Measurements from ENCODE around the gene KCNJ12.

The KCNJ12 gene

GRCh38 chr17:21365016-21365415, 11.1 kb upstream of the KCNJ12 start:
- DNase-seq, result no peak

- DNase-seq, result no peak
Observed at GRCh38 chr17:21368545-21369246, 7.5 kb upstream of the KCNJ12 start.

GRCh38 chr17:21369395-21369794, 6.8 kb upstream of the KCNJ12 start:
- no peak for DNase-seq

GRCh38 chr17:21370430-21370829, 5.7 kb upstream of the KCNJ12 start:
- no peak for DNase-seq

GRCh38 chr17:21371511-21372081, 4.6 kb upstream of the KCNJ12 start:
- DNase-seq, result no peak

- DNase-seq, result no peak
Observed at GRCh38 chr17:21372256-21372954, 3.8 kb upstream of the KCNJ12 start.

- no peak for DNase-seq
Observed at GRCh38 chr17:21373036-21373435, 3.1 kb upstream of the KCNJ12 start.

- no peak for DNase-seq
Observed at GRCh38 chr17:21373696-21374440, 2.3 kb upstream of the KCNJ12 start.

GRCh38 chr17:21374441-21375161, 1.6 kb upstream of the KCNJ12 start:
- DNase-seq, result no peak

GRCh38 chr17:21375162-21375560, 996 bp upstream of the KCNJ12 start:
- no peak for DNase-seq

GRCh38 chr17:21375757-21376080, 438 bp upstream of the KCNJ12 start:
- no peak for DNase-seq

- DNase-seq, result no peak
Observed at GRCh38 chr17:21376759-21377690, 868 bp downstream of the KCNJ12 start.

- no peak for DNase-seq
Observed at GRCh38 chr17:21377705-21378396, 1.7 kb downstream of the KCNJ12 start.

GRCh38 chr17:21378553-21378952, 2.4 kb downstream of the KCNJ12 start:
- DNase-seq, result no peak

- DNase-seq, result no peak
Observed at GRCh38 chr17:21379080-21379711, 3.0 kb downstream of the KCNJ12 start.

- no peak for DNase-seq
Observed at GRCh38 chr17:21380659-21381058, 4.5 kb downstream of the KCNJ12 start.

- DNase-seq, result no peak
Observed at GRCh38 chr17:21381076-21381706, 5.0 kb downstream of the KCNJ12 start.

Measured in amygdala (tissue), 56 donors.